ENCODE data around the gene HOXB7.

Gene HOXB7

GRCh38 chr17:48577946-48578615 lies 32.7 kb downstream of the HOXB7 start, which contains the start of gene HOXB4:
Gene HOXB4 (minus strand): TSS chr17:48578350. CDS start chr17:48578319, 31 bp downstream.
- DNase-seq, result peak; percentile 84

GRCh38 chr17:48577330-48577945 lies 33.4 kb downstream of the HOXB7 start:
- peak; percentile 27 for DNase-seq

- no peak for DNase-seq
These were observed 34.1 kb downstream of the HOXB7 start for GRCh38 chr17:48576479-48577309.

- DNase-seq, result no peak
These were observed 34.9 kb downstream of the HOXB7 start for GRCh38 chr17:48575673-48576478.

GRCh38 chr17:48575066-48575582 lies 35.7 kb downstream of the HOXB7 start:
- DNase-seq, result no peak

GRCh38 chr17:48574505-48575065 lies 36.2 kb downstream of the HOXB7 start:
- no peak for DNase-seq

- DNase-seq, result no peak
These were observed 38.9 kb downstream of the HOXB7 start for GRCh38 chr17:48571826-48572417.

GRCh38 chr17:48571024-48571818 lies 39.6 kb downstream of the HOXB7 start:
- DNase-seq, result no peak

- no peak for DNase-seq
These were observed 40.3 kb downstream of the HOXB7 start for GRCh38 chr17:48570325-48571023.

- no peak for DNase-seq
These were observed 41.0 kb downstream of the HOXB7 start for GRCh38 chr17:48569674-48570324.

GRCh38 chr17:48569240-48569582 lies 41.6 kb downstream of the HOXB7 start:
- DNase-seq, result no peak

GRCh38 chr17:48568499-48569239 lies 42.1 kb downstream of the HOXB7 start:
- no peak for DNase-seq

- no peak for DNase-seq
These were observed 43.0 kb downstream of the HOXB7 start for GRCh38 chr17:48567646-48568354.

GRCh38 chr17:48567209-48567608 lies 43.6 kb downstream of the HOXB7 start:
- DNase-seq, result no peak

GRCh38 chr17:48566717-48567116 lies 44.1 kb downstream of the HOXB7 start:
- DNase-seq, result no peak

GRCh38 chr17:48565925-48566710 lies 44.7 kb downstream of the HOXB7 start:
- no peak for DNase-seq

- no peak for DNase-seq
These were observed 45.7 kb downstream of the HOXB7 start for GRCh38 chr17:48565022-48565554.
